NCI-H2029 treated with DMSO at 0.1 percent for 48 hours (cell line): Measurements from ENCODE around the gene NBDY.
"Not testable (repeated sequence)": the region's sequence is repeated elsewhere in the genome, so short reads cannot be mapped to it uniquely, and the experiment has no call there.

ENCODE experiments used
- DNase-seq: peaks from one replicate; lab custom pipeline; 2025; lab: John Stamatoyannopoulos, UW

Gene NBDY, protein sequence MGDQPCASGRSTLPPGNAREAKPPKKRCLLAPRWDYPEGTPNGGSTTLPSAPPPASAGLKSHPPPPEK

DNA sequence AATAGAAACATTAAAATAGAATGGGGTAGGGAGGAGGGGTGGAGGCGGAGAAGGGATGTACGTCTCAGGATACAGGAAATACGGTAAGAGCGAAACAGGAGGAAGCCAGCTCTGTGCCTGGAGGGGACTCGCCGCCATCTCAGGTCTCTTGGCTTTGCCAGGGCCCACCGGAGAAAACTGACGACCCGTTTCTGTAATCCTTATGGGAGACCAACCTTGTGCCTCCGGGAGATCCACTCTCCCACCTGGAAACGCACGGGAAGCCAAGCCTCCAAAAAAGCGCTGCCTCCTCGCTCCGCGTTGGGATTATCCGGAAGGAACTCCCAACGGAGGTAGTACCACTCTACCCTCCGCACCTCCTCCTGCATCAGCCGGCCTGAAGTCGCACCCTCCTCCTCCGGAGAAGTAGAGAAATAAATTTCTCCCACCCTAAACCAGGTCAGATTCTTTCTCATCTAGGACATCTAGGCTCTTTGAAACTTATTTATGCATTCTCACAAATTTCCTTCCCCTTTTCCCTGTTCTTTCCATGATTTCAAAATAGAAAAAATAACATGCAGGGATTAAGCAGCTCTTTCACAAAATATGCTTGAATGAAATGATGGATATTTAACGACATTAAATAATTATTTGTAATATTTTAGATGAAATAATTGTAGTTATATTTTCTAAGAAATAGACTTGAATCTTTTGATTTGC lies at the start of gene NBDY:
NBDY (plus strand) TSS at position 92 of the 699 bp plus-strand sequence; CDS start at position 203, 111 bp downstream.
- DNase-seq = no peak

DNA sequence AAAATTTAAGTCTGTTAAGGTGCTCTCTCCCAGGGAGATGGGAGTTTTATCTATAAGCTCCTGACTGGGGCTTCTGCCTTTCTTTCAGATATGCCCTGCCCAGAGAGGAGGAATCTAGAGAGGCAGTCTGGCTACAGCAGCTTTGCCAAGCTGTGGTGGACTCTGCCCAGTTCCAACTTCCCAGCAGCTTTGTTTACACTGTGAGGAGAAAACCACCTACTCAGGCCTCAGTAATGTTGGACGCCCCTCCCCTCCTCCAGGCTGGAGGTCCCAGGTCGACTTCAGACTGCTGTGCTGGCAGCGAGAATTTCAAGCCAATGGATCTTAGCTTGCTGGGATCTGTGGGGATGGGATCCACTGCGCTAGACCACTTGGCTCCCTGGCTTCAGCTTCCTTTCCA lies 24.5 kb upstream of the NBDY start:
- DNase-seq = not testable (repeated sequence)

DNA sequence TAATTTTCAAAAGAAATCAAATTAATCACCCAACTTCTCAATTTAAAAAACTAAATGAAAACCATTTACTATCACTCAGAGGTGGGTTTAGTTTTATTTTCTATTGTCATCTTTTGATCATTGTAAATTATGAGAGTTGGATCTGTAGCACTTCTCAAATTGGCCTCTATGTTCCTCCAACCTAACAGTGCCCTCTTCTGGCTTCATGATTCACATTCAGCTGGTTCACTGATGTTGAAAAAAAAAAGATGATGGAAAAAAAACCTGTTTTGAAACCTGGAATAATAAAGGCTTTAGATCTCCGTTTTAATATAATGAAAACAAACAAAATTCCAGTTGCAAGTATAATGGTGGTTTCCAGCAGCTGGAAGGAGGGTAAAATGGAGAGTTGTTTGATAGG lies 2.4 kb upstream of the NBDY start:
- DNase-seq = peak; percentile 22

DNA sequence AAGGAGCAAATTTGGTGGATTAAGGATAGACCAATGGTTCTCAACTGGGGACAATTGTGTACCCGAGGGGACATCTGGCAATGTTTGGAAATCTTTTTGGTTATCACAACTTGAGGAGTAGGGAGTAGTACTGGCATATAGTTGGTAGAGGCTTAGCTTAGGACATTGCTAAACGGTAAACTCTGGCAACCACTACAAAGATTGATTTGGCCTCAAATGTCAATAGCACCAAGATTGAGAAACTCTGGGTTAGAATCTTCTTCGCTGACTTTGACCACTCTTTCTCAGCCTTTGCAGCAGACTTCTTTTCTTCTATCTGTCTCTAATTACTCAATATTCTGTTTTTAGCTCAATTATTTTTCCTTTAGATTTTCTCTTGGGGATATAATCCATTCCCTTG lies 1.5 kb upstream of the NBDY start:
- DNase-seq = no peak

DNA sequence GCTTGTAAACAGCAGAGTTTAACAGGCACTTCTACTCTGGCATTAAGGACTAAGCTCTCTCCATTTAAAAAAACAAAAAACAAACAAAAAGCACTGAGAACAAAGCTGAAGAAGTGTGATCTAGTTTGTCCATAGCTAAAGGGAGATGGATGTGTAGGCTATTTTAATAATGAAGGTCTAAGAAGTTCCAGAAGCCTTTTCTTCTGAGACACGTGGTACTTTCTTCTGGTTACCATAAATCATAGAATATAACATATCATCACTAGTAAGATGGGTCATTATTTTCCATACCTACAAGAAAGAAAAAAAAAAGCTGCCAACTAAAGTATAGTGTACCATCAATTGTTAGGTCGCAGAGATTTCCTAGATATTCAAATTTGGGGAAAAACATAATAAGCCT lies 722 bp upstream of the NBDY start:
- DNase-seq = no peak

DNA sequence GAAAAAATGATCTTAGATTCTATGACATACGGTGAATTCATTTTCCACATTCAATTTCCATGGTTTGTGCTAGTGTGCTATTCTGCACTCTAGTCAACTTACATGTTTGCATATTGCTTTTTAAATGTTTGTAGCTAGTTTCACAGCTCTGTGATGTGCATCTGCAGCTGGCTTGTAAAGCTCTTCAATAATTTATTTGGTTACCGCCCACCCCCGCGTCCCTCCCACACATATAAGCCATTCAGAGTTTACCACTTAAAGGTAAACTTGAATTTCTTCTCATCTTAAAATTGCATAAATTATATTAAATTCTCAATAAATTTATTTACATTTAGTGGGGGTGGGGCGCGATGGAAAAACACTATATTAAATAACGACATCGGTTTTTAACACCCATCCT lies 291 bp upstream of the NBDY start:
- no peak for DNase-seq

DNA sequence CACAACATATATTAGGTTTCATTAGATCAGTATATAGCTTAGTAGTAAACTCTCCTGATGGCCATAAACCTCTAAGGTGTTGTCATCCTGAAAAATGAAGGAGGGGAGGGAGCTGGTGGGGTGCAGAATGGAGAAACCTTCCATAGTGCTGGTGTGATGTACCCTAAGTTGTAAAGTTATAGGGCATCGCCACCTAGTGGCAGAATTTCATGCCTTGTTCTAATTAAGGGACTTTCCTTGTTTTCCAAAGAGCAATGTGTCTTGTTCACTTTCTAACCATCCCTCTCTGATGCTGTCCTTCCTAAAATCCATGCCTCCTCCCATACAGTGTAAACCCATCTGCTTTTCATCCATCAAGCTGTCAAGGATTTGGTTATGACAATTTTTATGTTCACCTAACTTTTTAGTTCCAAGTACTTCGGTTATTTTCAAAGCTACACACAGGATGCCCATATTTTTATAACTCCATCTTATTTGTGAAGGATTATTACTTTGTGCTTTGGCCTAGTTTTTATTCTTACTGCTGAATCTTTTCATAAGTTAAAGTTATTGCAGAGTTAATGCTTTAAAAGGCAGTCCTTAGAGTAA lies 4.5 kb downstream of the NBDY start:
- no peak for DNase-seq

DNA sequence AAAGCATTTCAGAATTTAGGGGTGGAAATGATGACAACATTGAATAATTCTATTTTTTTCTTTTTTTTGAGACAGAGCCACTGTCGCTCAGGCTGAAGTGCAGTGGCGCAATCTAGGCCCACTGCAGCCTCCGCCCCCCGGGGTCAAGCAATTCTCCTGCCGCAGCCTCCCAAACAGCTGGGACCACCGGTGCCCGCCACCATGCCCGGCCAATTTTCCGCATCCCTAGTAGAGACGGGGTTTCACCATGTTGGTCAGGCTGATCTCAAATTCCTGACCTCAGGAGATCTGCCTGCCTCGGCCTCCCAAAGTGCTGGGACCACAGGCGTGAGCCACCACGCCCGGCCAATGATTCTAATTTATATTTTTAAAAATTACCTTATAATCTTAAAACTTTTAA lies 7.2 kb downstream of the NBDY start:
- DNase-seq = no peak

DNA sequence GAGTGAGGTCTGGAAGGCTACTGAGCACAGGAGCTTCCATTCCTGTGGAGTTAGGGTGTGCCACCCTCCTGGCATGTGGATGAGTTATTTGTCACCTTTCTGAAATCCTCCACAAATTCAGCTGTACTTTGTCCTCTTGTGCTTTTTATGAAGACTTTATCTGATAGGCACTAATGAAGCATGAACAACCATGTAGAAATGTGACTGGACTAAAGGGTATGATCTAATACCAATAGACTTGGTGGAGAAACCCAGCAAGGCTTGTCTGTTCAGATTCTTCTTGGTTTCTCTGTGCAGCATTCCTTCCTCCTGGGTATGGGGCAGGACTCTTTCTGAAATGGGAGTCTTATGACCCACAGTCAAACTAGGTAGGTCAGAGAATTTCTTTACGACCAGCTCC lies 9.6 kb downstream of the NBDY start:
- DNase-seq = no peak

DNA sequence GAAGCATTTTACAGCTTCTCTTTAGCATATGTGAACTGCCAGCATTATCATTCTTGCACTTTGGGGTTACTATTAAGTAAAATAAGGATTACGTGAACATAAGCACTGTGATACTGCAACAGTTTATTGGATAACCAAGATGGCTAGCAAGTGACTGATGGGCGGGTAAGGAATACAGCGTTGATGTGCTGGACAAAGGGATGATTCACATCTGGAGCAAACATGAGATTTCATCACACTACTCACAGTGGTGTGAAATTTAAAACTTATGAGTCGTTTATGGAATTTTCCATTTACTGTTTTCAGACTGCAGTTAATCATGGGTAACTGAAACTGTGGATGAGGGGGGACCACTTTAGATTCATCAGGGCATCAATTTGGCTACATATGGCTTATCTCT lies 16.0 kb downstream of the NBDY start:
- no peak for DNase-seq

DNA sequence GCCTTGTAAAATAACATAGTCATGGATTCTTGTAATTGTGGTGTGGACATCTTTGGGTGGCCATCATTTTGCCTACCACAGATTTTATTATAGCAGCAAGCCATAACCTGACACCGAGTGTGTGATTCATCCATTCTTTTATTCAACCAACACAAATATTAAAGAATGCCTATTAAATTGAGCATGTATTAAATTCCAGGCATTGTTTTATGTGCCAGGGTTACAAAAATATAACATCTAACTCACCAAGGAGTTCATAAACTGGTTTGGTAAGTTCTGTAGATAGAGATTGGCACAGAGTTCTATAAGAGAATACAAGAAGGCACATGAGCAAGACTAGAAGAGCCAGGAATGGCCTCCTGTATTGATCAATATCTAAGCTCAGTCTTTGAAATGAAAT lies 18.0 kb downstream of the NBDY start:
- DNase-seq = no peak

DNA sequence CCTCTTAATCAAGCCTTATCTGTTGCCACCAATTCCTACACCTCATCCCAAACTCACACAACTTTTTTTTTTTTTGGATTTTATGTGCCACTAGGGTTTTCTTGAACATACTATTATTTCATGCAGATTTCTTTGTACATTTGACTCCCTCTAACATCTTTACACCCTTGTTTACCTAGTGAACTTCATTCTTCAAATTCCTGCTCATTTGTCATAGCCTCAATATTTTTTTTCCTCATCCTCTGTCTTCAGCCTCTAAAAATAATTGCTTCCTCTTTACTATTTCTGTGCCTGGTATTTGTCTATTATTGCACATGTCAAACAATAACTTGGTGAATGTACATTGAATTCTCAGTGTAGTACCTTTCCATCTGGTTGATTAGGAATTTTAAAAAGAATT lies 22.0 kb downstream of the NBDY start:
- DNase-seq = no peak

DNA sequence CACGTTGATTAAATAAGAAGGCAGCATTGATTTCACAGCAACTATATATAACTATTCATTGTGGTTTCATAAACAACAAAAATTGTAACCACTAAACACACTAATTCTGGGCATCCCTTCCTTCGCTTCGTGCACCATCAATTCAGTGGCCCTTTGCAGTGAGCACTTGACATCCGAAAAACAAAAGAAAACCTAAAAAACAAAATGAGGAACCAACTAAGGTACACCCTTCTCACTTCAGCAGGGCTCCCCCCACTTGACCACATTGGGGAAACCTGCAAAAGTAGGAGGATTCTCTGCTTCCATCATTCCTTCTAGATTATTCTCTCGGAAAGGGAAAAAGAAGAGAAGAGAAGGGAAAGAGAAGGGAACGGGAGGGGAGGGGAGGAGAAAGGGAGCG lies 28.3 kb downstream of the NBDY start:
- DNase-seq = no peak

DNA sequence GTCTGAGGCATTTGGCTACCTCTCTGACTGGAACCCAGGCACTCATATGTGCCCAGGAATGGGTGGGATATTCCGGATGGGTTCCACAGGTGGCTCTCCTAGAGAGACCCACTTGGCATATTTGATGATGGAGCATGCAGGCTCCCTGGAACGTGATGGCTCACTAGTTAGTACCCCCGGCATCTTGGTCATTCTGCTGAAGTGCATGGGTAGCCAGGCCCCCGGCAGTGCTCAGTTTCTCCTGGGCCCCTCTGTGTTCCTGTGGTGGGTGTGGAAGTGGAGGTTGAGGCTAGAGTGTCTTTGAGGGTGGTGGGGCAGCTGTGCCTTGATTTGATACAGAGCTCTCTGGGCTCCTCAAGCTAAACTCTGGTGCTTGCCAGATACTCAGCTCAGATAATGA lies 29.4 kb downstream of the NBDY start:
- DNase-seq = no peak

DNA sequence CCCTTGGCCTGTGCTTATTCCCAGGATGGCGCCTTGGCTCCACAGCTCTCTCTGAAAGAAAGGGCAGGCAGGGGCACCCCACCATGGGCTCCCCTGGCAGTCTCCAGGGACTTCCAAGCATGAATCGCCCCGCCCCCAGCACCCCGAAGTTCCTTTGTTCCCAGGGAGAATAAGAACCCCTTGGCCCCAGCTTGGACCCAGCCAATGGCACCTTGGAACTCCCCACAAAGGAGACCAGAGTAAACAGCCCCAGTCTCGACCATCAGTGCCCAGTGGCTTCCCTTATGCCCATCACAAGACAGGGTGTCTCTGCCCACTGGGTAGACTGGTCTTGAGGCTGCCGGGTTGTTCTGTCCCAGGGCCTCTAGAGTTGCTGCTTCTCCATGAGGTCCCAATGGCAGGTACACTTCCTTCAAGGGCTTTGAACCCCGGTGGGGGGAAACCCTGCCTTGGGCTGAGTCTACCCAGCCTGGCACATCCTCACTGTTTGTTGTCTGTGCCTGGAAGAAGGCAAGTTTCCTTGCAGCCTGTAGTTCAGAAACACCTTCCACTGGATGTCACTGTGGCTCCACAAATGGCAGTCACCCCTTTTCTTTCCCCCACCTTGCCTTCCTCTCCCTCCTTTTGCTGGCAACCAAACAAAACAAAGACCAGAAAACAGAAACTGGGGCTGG lies 30.8 kb downstream of the NBDY start:
- DNase-seq = no peak

DNA sequence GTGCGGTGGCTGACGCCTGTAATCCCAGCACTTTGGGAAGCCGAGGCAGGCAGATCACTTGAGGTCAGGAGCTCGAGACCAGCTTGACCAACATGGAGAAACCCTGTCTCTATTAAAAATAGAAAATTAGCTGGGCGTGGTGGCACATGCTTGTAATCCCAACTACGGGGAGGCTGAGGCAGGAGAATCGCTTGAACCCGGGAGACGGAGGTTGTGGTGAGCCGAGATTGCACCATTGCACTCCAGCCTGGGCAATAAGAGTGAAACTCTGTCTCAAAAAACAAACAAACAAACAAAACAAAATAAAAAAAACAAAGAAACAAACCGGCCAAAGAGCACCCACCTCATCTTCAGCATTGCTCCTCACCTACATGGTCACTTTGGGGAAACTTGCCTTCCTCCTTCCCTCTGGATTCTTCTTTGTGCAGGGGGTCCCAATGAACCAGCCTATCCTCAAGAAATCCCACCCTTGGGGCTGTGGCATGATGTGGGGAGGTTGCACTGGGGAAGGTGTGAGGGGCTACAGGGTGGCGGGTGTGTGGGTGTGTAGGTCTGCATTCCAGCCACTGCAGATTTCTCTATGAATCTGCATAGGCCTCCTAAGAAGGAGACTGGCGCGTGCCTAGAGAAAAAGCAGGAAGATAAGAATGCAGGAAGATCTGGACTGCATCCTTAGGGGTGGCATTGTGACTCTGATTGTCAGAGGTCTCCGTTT lies 31.5 kb downstream of the NBDY start:
- DNase-seq = not testable (repeated sequence)

DNA sequence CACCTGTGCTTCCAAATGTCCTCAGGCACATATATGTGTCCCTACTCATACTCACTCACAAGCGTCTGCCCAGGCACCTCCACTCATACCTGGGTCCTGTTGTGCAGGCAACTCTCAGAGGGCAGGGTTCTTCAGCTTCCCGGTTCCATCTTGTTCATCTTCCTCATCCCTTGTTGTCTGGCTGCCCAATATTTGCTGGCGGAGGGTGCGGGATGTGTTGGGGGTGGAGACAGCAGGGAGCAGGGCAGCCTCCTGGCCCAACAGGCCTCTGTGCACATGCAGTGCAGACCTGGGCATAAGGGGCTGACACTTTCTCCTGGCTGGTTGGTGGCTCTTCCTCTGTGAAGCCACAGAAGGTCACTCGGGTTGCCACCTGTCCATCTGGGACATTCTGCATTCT lies 32.1 kb downstream of the NBDY start:
- no peak for DNase-seq

DNA sequence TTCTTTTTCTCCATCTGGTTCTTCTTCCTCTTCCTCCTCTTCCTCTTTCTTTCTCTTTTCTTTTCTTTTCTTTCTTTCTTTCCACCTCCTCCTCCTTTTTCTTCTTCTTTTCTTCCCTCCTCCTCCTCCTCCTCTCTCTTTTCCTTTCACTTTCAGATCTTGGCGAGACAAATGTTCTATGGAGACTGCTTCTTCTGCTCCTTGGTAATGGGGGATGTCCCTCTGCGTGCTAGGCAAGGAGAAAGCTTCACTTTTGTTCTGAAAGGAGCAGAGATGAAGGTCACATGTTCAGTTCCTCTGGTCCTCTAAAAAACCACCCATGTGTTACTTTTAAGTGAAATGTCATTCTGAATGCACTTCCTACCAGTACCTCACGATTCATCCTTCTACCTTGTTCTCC lies 33.2 kb downstream of the NBDY start:
- no peak for DNase-seq

DNA sequence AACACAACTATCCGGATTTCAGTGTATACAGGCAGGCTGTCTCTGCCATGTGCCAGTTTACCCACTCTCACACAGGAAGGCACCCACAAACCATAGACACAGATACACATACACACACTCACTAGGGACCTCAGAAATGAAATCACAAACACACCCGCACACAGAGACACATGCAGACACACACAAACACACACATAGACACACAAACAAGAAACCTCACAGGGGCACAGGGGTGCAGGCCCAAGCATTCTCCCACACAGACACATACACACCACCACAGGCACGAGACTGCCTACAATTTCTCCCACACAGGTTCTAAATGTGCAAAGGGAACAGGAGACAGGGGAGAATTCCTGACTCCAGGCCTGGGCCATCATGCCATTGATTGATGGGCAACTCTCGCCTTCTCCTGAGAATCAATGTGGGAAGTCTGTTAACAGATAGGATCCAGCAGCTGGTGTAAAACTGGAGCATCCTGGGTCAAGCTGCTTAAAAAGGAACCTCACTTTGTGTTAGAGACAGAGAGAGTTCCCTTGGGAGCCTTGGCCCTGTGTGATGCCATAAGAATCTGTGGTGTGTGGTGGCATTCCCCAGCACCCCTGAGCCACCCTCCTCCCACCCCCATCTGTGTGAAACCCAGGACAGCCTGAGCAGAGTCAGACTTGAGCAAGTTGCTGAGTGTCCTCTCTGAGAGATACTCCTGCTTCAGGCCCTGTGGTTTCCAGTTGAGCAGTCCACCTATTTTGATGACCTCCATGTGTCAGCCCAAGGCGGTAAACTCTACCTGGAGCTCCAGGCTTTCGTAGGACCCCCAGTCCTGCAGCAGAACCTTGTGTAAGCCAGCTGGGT lies 33.9 kb downstream of the NBDY start:
- no peak for DNase-seq

DNA sequence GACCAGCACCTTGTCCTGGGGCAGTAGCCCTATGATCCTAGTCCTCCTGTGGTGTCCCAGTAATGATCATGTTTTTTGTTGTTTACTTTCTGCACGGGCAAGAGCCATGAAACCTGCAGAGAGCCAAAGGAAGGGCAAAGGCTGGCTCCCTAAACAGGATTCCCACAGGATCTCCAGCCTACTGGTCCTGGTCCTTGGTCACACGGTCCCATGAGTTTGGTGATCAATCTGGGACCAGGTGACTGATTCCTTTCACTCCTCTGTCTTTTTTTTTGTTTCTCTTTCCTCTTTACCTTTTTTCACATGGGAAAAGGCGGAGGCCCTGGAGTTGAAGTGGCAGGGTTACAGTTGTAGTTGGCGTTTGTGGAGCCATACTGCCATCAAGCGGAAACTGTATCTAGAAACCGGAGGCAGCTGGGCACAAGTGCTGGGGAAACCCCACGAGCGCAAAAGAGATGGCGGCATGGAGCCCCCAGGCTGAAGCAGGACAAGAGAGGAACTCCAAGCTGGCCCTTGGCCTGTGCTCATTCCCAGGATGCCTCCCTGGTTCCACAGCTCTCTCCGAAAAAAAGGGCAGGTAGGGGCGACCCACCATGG lies 34.6 kb downstream of the NBDY start:
- DNase-seq = no peak
